Heart left ventricle (tissue), 13 donors: ENCODE results near the gene SVBP.

Experiments used
- CTCF ChIP-seq, 12 donors: fragments of 200-600 bp; sonication (generic) in 4 of 12; IDR thresholded peaks; one replicate each; pipeline versions ENCODE4 v1.5.0 to v1.8.0; 2018 to 2022; ENCODE audit warnings: antibody characterized with exemption in 12 of 12, mild to moderate bottlenecking in 5 of 12
- POLR2A ChIP-seq, 2 donors: fragments of 450-650 bp; IDR thresholded peaks; one replicate each; pipeline ENCODE4 v1.6.1; 2017; ENCODE audit warnings: antibody characterized with exemption in 2 of 2, mild to moderate bottlenecking in 2 of 2, moderate library complexity in 2 of 2
- donor health status: ischemic (EF 13 %, LVEDD 7.1; RV severe dilation, severe dysfunction).
- donor health status: DM: no; HTN: yes; CAD: no.
- donor health status: DM: no; HTN: no; CAD: no.
- donor health status: ischemic (EF 25% LVEDD 6.9; RV normal size, moderate dysfunction).
- donor health status: ischemic (EF 25% LVEDD 5.7; RV mildly dilated, moderate dysfunction).
- donor health status: ischemic (EF 35%, LVEDD 5.7; RV mildly dilated, moderate dysfunction).
- donor health status: nonischemic (EF 11% LVEDD 7.7; RV severe dilation, severe dysfunction).
- donor health status: DM: yes; HTN: yes; CAD: no.
- donor health status: PGD.
- donor health status: ischemic (EF 29% LVEDD 5.4; RV normal size, mild dysfunction).
- donor health status: nonischemic (EF 23%, LVEDD 6.1; RV moderate dilation, normal function).

GRCh38 chr1:42783092-42783491 lies 34.1 kb downstream of the SVBP start:
- no peak for TF ChIP-seq CTCF (IDR thresholded peaks at IDR 0.05)
- no peak for TF ChIP-seq POLR2A (IDR thresholded peaks at IDR 0.05)
